GM21528 (cell line): Measurements from ENCODE around the gene AADAC.
"Not testable (repeated sequence)": the region's sequence is repeated elsewhere in the genome, so short reads cannot be mapped to it uniquely, and the experiment has no call there.

Source experiments
- ATAC-seq: cut with Tn5 transposase; IDR thresholded peaks from one replicate; pipeline ENCODE4 v1.9.1; 2021; ENCODE audit warnings: mild to moderate bottlenecking, moderate library complexity; ENCODE audit not compliant: unreplicated experiment, low FRiP score

AADAC gene

GRCh38 chr3:151795276-151795675 lies 18.6 kb upstream of the AADAC start:
- no peak for ATAC-seq

DNA sequence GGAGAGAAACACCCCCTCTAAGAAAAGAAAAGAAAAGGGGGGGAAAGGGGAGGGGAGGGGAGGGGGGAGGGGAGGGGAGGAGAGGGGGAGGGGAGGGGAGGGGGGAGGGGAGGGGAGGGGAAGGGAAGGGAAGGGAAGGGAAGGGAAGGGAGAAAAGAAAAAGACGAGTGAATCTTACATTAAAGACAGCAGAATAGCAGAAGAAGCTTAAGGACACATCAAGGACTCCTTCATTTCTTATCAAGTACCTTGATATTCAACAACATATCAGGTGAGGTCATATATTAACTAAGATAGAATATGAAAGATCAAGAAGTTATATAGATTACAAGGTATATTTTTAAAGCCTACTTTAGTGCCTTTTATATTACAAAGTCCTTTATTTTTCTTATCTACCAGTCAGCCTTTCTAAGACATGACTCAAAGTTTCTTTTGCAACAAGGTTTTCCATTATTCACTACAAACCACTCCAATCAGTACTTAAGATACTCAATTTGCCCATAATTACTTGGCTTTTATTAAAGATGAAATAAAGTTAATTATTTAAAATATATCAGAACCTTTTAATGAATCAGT lies 17.7 kb upstream of the AADAC start:
- no peak for ATAC-seq

GRCh38 chr3:151798466-151798865 lies 15.4 kb upstream of the AADAC start:
- ATAC-seq, result no peak

DNA sequence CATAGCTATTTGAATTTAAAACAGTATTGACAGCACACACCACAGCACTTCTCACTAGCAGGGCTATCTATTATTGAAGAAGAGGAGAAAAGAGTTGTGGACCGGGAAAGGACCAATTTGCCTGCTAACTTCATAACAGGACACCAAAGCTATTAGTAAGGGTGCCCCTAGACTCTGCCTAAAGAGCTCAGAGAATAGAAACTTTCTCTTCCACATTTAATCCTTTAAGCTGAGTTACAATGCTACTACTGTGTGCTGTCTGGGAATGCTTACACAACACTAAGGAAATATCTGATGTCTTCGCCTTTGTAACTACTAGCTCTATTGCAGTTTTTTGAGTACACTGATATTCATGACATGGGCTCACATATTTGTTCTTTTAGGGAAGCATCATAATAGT lies 13.5 kb upstream of the AADAC start:
- no peak for ATAC-seq

GRCh38 chr3:151804267-151804666 lies 9.6 kb upstream of the AADAC start:
- ATAC-seq, result no peak

DNA sequence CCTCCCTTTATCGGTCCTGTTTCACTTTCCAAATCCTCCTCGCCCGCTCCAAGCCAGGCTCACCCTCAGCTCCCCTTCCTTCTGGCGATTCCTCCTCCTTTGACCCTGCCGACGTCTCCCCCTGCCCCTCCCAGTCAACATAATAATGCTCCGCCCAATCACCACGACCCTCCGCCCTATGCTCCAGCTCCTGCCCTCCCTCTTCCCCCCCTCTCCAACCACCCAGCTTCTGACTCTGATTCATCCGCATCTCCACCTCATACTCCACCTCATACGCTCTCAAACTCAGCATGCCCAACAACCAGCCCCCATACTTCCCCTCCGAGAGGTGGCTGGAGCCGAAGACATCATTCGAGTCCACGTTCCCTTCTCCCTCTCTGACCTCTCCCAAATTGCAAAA lies 7.1 kb upstream of the AADAC start:
- ATAC-seq, result no peak

DNA sequence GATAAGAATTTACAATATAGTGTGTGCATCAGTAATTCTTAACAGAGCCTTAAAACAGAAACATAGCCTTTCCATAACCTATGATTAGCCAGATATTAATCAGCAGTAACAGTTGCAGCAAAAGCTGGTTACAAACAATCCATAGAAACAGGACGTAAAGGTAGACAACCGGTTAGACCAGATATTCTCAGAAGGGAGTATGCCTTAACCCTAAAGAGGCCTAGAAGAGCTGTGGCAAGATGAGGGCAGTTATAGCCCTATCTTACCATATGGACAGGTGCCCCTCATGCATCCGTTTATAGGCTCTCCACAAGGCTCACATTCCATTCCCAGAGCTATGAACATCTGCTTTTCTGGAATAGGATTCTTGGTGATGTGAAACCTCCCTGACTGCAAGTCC lies 5.0 kb upstream of the AADAC start:
- ATAC-seq, result not testable (repeated sequence)

DNA sequence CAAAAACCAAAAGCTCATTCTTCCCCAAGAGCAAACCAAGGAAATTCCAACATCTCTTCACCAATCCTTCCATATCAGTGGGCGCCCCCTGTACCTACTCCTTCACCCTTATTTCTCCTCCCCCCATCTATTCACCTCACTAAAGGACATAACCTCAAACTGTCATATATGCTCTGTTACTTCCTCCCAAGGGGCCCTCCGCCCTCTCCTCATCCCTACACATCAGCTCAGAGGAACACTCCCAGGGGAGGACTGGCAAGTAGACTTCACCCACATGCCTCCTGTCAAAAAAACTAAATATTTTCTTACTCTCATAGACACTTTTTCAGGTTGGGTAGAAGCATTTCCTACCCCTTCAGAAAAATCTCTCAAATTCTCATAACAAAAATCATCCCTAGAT lies 2.4 kb upstream of the AADAC start:
- no peak for ATAC-seq

DNA sequence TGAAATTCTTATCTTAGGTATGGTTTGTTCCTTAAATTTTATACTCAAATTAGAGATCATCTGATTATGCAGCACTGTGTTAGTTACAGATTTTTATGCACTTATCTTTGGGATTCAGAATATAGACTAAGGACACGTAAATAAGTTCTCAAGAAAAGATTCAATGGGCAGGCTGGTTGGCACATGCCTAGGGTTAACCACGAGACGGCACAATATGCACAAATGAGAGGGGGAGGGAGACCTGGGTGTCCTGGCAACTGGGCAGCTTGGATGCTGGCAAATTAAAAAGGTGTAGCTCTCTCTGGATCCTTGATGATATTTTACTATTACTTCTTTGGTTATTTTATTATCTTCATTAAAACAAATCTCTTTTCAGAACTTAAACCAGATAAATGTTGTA lies 672 bp downstream of the AADAC start:
- no peak for ATAC-seq

DNA sequence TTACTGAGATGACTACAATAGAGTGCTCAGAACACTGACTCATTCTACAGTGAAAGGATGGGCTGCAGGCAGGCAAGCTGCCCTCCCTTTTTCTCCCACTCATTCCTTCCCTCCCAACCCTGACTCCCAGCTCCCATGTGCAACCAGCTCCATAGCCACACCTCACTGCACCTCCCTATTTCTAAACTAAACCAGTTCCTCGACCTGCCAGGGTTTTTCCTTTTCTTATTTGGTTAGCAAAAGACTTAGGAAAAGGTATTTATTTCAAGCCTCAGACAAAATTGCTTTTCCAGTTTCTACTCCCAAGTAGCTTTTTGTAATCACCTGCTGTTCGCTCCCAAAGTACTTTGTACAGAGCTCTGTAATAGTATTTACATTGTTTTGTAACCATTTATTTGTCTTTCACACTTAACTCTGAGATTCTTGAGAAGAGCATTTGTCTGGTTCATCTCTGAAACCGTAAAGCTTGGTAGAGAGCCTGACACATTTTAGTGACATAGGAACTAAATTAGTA lies 2.2 kb downstream of the AADAC start:
- no peak for ATAC-seq

GRCh38 chr3:151817473-151817872 lies 3.6 kb downstream of the AADAC start:
- no peak for ATAC-seq

- no peak for ATAC-seq
Measured at GRCh38 chr3:151818361-151818760, 4.4 kb downstream of the AADAC start.

DNA sequence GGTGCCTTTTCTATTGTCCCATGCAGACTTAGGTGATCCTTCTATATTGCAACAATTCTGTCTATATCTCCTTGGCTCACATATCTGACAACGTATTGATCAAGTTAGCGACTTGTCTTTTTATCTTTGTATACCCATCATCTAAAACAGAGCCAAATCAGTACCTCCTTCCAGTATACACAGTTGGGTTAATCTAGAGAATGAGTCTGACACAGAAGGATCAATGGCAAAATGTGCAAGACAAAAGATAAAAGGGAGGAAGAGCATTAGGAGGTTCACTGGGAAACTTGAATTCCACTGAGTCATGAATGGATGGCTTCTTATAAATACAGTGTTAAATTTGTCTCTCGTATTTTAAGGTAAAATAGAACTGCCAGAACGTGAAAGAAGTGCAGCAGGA lies 6.0 kb downstream of the AADAC start:
- ATAC-seq, result no peak

GRCh38 chr3:151827816-151828215 lies 13.9 kb downstream of the AADAC start:
- ATAC-seq, result no peak

- no peak for ATAC-seq
Measured at GRCh38 chr3:151835751-151836525, 22.0 kb downstream of the AADAC start.

DNA sequence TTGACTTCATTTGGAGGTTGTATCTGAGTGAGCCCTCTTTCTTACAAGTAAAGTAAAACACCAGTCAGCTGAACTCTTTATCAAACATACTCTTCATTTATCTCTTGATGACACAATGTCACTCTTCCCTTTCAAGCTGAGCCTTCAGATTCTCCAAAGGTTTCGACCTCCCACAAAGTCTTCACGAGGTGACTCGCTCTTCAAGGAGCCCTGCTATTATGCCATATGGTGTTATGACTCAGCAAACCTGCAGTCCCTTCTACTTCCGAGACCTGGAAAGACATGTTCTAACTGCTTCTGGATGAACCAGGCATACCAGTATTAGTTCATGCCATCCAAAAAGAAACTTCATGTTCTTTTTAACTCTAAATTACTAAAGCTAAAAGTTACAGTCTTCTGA lies 23.1 kb downstream of the AADAC start:
- no peak for ATAC-seq

DNA sequence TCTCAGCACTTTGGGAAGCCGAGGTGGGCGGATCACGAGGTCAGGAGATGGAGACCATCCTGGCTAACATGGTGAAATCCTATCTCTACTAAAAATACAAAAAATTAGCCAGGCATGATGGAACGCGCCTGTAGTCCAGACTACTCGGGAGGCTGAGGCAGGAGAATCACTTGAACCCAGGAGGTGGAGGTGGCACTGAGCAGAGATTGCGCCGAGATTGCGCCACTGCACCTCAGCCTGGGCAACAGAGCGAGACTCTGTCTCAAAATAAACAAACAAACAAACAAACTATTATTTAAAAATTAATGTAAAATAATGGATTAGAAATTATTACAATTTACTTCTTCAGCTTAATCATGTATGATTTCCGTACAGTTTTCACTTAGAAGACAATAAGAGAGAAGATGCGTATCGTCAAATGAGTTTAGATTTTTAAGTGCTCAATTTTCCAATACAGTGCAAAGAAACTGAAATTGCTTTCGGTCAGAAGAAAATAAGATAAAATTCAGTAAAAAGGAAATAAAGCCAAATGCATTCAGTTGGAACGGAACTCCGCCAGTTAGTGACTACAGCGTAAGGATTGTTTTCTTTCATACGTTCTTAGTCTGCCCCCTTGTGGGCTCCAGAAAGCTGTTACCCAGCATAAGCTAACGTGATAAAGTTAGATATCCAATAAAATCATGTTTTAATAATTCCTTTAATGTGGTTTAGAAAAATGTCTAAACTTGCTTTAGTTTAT lies 24.8 kb downstream of the AADAC start:
- no peak for ATAC-seq

- no peak for ATAC-seq
Measured at GRCh38 chr3:151839313-151839631, 25.4 kb downstream of the AADAC start.

DNA sequence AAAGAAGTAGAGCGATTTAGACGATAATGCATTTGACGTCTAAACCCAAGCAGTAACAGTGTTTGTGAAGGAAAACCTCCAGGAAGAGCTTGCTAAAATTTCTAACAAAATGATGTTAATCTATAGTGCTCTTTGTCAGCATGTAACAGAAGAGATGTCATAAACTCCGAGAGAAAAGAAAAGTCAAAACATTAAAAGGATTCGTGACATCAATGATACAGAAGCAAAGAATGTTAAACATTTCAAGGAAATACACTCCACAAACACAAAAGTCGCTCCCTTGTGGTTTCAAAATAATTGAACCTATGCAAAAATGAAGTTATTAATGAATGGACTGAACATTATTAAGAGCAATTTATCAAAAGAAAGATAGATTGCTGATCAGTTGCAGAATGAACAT lies 27.9 kb downstream of the AADAC start:
- no peak for ATAC-seq

GRCh38 chr3:151843275-151843674 lies 29.4 kb downstream of the AADAC start:
- no peak for ATAC-seq

- no peak for ATAC-seq
Measured at GRCh38 chr3:151845306-151845905, 31.5 kb downstream of the AADAC start.
